HG03520 (cell line): ENCODE data around the gene RALGAPA2.

ENCODE experiments used
- ATAC-seq: cut with Tn5 transposase; IDR thresholded peaks from one replicate; pipeline ENCODE4 v1.9.1; 2021; ENCODE audit warnings: mild to moderate bottlenecking, moderate library complexity; ENCODE audit not compliant: unreplicated experiment

RALGAPA2 gene

GRCh38 chr20:20412750-20413149 lies 299.7 kb downstream of the RALGAPA2 start:
- ATAC-seq: no peak

DNA sequence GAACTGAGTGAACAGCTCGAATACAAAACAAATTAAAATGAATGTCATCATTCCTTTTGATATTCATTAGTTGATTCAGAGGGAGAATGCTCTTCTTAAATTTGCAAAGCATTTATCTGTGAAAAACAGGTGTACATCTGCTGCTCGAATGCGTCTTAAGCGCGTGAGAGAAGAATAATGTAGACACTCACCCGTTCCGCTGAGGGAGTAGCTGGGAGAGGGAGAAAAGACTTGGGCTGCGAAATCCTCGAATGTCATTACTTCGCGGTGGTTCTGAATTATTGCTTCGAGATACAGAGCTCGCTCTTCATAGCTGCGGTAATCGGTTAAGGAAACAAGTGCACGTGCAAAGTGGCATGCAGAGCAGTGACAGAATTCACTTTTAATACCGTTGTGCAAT lies 300.6 kb downstream of the RALGAPA2 start:
- no peak for ATAC-seq

- no peak for ATAC-seq
Measured at GRCh38 chr20:20411402-20411801, 301.0 kb downstream of the RALGAPA2 start.

GRCh38 chr20:20410678-20411077 lies 301.8 kb downstream of the RALGAPA2 start:
- ATAC-seq: no peak

DNA sequence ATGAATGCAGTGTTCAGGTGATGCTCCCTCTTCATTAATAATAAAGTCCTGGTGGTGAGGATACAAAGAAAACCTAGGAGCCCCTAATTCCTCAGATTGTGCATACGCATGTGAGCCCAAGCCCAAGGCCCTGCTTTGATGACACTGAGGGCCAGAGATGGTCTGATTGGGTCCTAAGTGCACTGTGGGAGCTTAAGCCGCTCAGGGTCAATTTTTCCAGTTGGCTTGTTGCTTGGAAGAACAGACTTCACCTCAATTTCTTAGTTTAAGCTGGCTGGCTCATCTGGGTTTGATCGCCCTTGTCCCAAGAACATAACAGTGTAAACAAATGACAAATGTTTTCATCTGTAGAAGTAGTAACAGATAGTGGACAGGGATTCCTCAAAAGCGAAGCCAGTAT lies 303.1 kb downstream of the RALGAPA2 start:
- no peak for ATAC-seq

GRCh38 chr20:20407891-20408805 lies 304.3 kb downstream of the RALGAPA2 start:
- ATAC-seq: no peak

DNA sequence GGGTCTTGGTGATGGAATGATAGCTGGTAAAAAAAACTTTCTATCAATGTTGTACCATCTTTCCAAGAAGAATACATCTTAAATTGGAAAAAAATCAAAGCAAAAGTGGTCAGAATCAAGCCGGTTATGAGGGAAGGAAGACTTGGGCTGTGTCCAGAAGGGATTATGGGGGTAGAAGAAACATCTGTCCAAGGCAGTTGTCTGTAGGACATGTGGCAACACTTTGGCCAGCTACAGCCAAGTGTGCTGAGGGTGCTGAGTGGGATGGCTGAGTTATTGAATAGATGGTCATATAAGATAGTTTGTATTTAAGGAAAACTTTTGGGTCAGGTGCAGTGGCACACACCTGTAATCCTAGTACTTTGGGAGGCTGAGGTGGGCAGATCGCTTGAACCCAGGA lies 306.1 kb downstream of the RALGAPA2 start:
- no peak for ATAC-seq

GRCh38 chr20:20405623-20406022 lies 306.8 kb downstream of the RALGAPA2 start:
- ATAC-seq: no peak

DNA sequence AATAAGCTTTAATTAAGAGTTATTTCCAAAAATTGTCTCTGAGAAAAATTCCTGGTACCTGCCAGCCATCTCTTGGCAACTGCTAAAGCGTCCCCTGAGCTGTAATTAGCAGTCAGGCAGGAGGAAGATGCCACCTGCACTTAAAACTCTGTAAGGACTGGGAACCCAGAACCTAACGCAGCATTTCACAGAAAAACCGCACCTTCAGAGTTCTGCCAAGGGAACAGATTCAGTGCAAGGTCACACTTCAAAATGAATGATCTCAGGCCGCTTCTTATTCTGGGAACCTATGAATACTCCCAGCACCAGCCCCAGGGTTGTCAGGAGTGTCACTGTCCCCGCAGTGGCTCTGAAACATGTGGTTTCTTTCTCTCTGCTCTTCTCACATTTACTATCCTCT lies 307.8 kb downstream of the RALGAPA2 start:
- no peak for ATAC-seq

- ATAC-seq: no peak
Measured at GRCh38 chr20:20401991-20402390, 310.5 kb downstream of the RALGAPA2 start.

DNA sequence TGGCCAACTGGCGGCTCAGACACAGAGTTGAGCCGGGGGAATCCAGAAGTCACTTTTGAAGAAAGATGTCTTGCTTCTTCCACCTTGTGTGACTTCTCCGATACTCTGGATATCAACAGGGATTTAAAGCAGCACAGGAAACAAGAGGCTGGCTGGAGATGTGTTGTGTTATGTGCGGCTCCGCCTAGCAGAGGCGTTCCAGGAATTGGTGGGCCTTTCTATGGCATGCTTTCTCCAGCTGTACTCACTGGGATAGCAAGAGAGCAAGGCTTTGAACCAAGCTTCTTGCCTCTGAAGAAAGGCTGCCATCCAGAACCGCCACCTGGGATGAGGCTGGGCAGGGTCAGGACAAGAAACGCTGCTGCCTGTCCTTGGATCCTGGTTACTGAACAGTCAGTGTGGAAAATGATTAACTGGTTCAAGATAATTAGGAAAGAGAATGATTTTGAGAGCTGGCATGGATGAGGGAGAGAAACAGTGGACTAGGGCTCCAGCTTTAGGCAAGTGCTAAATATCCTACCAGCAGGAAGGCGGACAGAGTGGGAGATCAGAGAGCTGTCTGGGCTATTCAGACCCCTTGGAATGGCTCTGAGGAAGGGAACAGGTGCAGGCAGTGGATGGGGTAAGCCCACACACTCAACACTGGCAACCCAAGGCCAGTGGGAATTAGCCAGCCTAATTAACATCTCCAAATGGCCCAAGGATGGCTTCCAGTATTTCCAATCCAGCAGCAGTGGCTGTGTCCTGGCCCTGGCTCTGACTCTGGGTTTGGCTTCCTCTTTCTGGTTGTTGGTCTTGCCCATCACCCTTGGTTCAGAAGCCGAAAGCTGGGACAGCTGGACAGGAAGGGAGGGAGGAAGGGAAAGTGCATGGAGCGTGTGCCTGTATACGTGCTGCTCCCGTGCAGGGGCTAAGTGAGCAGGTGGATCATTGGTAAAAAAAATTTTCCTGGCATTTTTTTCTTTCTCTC lies 312.6 kb downstream of the RALGAPA2 start:
- no peak for ATAC-seq

DNA sequence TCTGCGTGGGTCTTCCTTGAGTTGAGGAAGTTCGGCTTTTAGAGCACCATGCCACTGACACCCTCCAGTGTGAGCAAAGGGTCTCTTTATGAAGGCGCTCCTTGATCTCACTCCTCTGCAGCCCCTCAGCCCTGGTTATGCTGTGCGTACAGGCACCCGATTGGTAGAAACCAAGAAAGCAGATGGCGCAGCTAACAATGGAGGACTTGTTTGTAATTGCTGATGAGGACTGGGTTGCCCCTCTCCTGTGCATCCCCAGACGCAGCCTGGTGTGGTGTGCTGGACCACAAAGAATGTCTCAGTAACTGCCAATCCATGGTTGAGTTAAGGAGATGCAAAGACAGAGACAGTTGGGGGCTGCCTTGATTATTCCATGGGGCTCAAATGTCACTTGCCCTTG lies 314.3 kb downstream of the RALGAPA2 start:
- ATAC-seq: no peak

- ATAC-seq: no peak
Measured at GRCh38 chr20:20396794-20397193, 315.6 kb downstream of the RALGAPA2 start.

DNA sequence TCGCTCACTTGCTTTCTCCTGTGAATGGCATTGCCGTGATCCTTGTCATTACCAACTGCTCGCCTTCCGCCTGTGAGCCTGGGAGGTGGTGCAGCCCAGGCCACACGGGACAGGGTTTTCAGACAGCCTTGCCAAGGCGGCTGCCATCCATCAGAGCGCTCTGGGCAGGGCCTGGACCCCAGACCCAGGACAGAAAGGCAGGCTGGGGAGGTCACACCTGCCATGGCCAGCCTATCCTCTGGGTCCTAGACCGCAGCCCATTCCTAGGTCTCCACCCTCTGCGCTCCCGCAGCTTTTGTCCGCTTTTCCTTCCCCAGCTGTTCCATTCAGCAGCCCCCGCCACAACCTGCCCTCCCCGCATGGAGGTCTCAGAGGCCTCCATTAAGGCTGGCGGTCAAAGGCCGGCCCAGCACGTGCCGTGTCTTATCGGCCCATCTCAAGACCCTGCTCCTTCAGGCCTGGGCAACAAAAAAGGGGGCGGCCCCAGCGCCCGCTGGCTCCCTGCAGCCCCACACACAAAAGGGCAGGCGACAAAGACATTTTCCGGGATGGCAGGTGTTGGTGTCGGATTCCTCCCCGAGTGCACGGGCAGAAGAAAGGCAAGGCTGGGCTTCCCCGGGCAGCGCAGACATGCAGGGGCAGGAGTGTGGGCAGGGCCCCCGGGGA lies 316.4 kb downstream of the RALGAPA2 start:
- no peak for ATAC-seq

- ATAC-seq: no peak
Measured at GRCh38 chr20:20395087-20395486, 317.4 kb downstream of the RALGAPA2 start.

GRCh38 chr20:20393207-20394120 lies 319.0 kb downstream of the RALGAPA2 start:
- no peak for ATAC-seq

- ATAC-seq: no peak
Measured at GRCh38 chr20:20391766-20392165, 320.7 kb downstream of the RALGAPA2 start.

DNA sequence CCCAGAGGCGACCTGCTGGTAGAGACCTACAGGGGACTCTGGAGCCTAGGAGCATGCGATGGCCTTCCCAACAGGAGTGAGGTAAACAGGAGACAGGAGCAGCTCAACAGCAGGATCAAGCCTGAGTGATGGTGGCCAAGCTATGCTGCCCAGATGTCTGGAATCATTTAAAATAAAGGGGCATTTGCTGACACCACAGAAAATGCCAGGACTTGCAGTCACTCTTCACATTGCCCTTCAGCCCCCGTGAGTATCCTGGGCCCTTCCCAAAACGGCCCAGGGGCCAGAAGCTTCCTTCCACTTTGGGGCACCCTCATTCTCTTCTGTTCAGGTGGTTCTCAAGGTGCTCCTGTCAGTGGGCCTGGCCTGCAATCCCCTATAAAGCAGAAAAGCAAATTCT lies 321.3 kb downstream of the RALGAPA2 start:
- ATAC-seq: no peak

- ATAC-seq: no peak
Measured at GRCh38 chr20:20390393-20390792, 322.1 kb downstream of the RALGAPA2 start.

DNA sequence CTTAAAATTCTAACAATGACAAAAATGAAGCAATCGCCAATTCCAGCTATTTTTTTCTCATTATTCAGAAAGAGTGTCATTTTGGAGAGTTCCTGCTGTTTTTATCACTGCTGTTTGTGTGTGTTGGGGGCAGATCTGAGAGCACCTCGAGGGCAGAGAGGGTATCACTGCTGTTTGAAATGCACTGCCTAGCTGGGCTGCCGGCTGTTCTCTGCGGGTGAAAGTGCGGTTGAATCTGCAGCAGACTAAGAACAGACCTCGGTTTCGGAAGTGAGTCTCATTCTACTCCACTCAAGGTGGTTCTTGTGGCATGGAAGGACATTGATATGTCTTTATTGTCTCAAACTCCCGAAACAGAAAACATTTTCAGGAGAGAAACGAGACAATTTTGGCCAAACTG lies 326.3 kb downstream of the RALGAPA2 start:
- ATAC-seq: no peak
